ENCODE data around the gene ENHO.

ENHO gene

GRCh38 chr9:34552986-34553385, 30.2 kb upstream of the ENHO start:
- H3F3A ChIP-seq (ENCODE audit: insufficient read depth, low read length), result no peaks in the 10 kb centered on the region
- H4K20me1 ChIP-seq (ENCODE audit: insufficient read depth, low read length), result no peaks in the 10 kb centered on the region
- H3K9ac ChIP-seq (ENCODE audit: low read length), result no peak overlapping the region
- H3K27ac ChIP-seq (ENCODE audit: low read depth, low read length, poor library complexity, severe bottlenecking), result no peak overlapping the region
- H3K79me2 ChIP-seq (ENCODE audit: insufficient read depth, low read length), result no peaks in the 10 kb centered on the region
- no peaks in the 10 kb centered on the region for H3K9me2 ChIP-seq (ENCODE audit: low read depth, low read length)
- H3K4me3 ChIP-seq (ENCODE audit: low read depth, low read length, poor library complexity, severe bottlenecking), result no peak overlapping the region
- 0 out of 2 replicates have a peak, but pooled peaks cover 11% of the 10 kb centered on the region for H3K27me3 ChIP-seq (ENCODE audit: insufficient read depth, low read length)
- no peaks in the 10 kb centered on the region for H3K4me1 ChIP-seq (ENCODE audit: insufficient read depth, low read length, severe bottlenecking)
- H3K4me2 ChIP-seq (ENCODE audit: low read length), result no peak overlapping the region
- no peak for TF ChIP-seq EZH2 (IDR thresholded peaks at IDR 0.05; ENCODE audit: borderline replicate concordance, low read length)
- TF ChIP-seq CTCF (IDR thresholded peaks at IDR 0.05; ENCODE audit: low read length), result no peak
- H3K9me3 ChIP-seq (ENCODE audit: low read length), result no peaks in the 10 kb centered on the region
- no peak overlapping the region for H2AFZ ChIP-seq (ENCODE audit: low read length)
- no peaks in the 10 kb centered on the region for H3K36me3 ChIP-seq (ENCODE audit: insufficient read depth, low read length)

DNA sequence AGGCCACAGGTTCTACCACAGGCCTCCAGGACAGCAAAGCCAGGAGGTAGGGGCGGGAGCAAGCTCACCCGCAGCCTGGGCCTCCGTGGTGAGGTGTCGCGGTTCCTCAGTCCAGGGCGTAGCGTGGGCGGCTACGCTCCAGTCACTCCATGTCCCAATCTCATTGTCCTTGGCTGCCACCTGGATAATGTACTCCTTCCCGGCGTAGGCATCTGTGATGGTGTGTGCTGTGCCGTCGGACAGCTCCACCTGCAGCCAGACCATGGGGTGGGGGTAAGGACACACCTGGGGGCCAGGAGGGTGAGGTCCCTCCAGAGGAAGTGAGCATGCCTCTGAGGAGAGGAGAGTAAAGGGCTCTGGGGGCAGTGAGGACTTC, 29.8 kb upstream of the ENHO start:
- no peaks in the 10 kb centered on the region for H3K79me2 ChIP-seq (ENCODE audit: insufficient read depth, low read length)
- no peaks in the 10 kb centered on the region for H3K36me3 ChIP-seq (ENCODE audit: insufficient read depth, low read length)
- H4K20me1 ChIP-seq (ENCODE audit: insufficient read depth, low read length), result no peaks in the 10 kb centered on the region
- H3K4me3 ChIP-seq (ENCODE audit: low read depth, low read length, poor library complexity, severe bottlenecking), result no peak overlapping the region
- 0 out of 2 replicates have a peak, but pooled peaks cover 11% of the 10 kb centered on the region for H3K27me3 ChIP-seq (ENCODE audit: insufficient read depth, low read length)
- H3F3A ChIP-seq (ENCODE audit: insufficient read depth, low read length), result no peaks in the 10 kb centered on the region
- no peak overlapping the region for H2AFZ ChIP-seq (ENCODE audit: low read length)
- no peaks in the 10 kb centered on the region for H3K4me1 ChIP-seq (ENCODE audit: insufficient read depth, low read length, severe bottlenecking)
- no peak for TF ChIP-seq EZH2 (IDR thresholded peaks at IDR 0.05; ENCODE audit: borderline replicate concordance, low read length)
- no peak for TF ChIP-seq CTCF (IDR thresholded peaks at IDR 0.05; ENCODE audit: low read length)
- H3K9me2 ChIP-seq (ENCODE audit: low read depth, low read length), result no peaks in the 10 kb centered on the region
- no peak overlapping the region for H3K27ac ChIP-seq (ENCODE audit: low read depth, low read length, poor library complexity, severe bottlenecking)
- no peak overlapping the region for H3K4me2 ChIP-seq (ENCODE audit: low read length)
- H3K9ac ChIP-seq (ENCODE audit: low read length), result no peak overlapping the region
- H3K9me3 ChIP-seq (ENCODE audit: low read length), result no peaks in the 10 kb centered on the region

DNA sequence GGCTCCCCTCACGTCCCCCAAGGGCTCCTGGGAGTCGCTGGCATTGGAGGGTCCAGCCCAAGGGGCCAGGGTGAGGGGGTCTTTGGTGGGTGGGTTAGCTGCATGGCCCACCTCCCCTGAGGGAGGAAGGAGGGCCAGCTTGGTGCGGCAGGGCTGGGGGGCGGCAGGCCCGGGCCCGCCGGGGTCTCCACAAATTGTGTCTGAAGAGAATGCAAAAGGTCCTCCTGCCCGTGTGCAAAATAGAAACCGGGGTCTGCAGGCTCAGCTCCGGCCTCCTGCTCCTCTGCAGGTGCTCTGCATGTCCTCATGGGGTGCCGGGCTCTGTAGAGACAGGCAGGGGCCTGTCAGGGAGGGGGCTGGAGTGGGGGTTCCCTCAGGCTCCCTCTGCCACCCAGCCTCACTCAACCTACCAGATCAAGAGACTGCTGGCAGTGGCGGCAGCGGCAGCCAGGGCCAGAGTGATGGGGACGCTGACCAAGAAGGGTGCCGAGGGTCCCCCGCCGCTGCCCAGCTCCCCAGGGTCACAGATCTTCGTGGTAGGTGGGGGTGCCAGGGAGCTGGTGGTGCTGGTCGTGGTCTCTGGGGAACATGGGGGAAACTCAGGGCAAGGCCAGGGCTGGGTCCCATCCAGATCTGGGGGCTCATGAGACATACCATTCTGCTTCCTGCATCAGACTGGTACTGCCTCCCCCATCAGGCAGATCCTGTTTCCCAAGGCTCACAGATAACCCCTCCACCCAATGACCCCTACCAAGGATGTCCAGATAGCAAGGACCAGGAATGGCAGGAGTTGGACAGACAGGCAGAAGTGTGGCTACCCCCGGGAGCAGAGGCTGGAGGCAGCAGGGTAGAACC, 29.2 kb upstream of the ENHO start:
- no peak overlapping the region for H3K4me2 ChIP-seq (ENCODE audit: low read length)
- H3K9me2 ChIP-seq (ENCODE audit: low read depth, low read length), result no peaks in the 10 kb centered on the region
- H3K9ac ChIP-seq (ENCODE audit: low read length), result no peak overlapping the region
- H3K27ac ChIP-seq (ENCODE audit: low read depth, low read length, poor library complexity, severe bottlenecking), result no peak overlapping the region
- H3K4me1 ChIP-seq (ENCODE audit: insufficient read depth, low read length, severe bottlenecking), result no peaks in the 10 kb centered on the region
- no peaks in the 10 kb centered on the region for H3K36me3 ChIP-seq (ENCODE audit: insufficient read depth, low read length)
- no peaks in the 10 kb centered on the region for H4K20me1 ChIP-seq (ENCODE audit: insufficient read depth, low read length)
- H2AFZ ChIP-seq (ENCODE audit: low read length), result no peak overlapping the region
- TF ChIP-seq CTCF (IDR thresholded peaks at IDR 0.05; ENCODE audit: low read length), result no peak
- no peak for TF ChIP-seq EZH2 (IDR thresholded peaks at IDR 0.05; ENCODE audit: borderline replicate concordance, low read length)
- H3K27me3 ChIP-seq (ENCODE audit: insufficient read depth, low read length), result 0 out of 2 replicates have a peak, but pooled peaks cover 11% of the 10 kb centered on the region
- H3K9me3 ChIP-seq (ENCODE audit: low read length), result no peaks in the 10 kb centered on the region
- H3F3A ChIP-seq (ENCODE audit: insufficient read depth, low read length), result no peaks in the 10 kb centered on the region
- H3K4me3 ChIP-seq (ENCODE audit: low read depth, low read length, poor library complexity, severe bottlenecking), result no peak overlapping the region
- no peaks in the 10 kb centered on the region for H3K79me2 ChIP-seq (ENCODE audit: insufficient read depth, low read length)
